ENCODE results near the gene GPSM3. TPM values are rescaled to one million over a fixed set of nuclear protein-coding genes. Genes with fewer than 3 reads are reported as not detected.
A peak's percentile ranks its signal among the peaks of the same experiment; 100 is the strongest.

Gene GPSM3
- total RNA-seq, 1 donor from 2014 or later: 0.41 TPM

- no peak for FAIRE-seq
- DNase-seq (ENCODE audit: low spot score in 2 of 2): no peak
Measured at GRCh38 chr6:32176476-32177182, 15.8 kb downstream of the GPSM3 start.

DNA sequence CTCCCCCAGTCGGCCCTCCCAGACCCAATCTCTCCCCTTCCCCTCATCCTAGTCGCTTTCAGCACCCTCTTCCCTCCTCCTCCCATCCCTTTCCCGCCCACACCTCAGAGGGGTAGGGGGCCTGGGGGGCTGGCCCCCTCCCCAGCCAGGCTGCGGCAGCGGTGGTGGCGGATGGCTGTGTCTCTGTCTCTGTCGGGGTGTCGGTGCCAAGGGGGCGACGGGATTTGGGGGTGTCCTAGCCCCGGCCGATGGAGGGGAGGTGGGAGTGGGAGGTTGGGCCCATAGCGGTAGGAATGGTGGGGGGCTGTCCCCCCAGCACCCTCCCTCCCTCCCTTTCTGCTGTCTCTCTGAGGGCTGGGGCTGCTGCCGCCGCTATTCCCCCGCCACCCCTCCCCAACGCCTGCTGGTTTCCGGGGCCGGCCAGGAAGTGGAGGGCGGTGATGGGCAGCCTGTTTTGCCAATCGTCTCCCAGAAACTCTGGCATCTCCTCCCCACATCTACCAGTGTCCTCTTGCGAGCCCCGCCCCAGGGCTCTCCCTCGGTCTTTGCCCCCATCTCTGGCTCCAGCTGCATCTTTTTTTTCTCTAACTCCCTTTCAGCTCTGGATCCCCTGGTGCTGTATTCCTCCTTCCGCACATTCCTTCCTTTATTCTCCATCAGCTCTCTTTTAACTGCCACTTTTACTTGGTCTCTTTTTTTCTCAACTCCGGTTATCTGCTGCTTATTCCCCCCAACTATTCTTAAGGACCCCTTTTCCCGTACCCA, 16.6 kb downstream of the GPSM3 start, which contains the start of gene AGPAT1:
Gene AGPAT1 (minus strand): TSS at position 374 of the 765 bp plus-strand sequence. CDS start 4,588 bp downstream, outside the sequence.
- no peak for FAIRE-seq
- peak; percentile 89 to 97 for DNase-seq (ENCODE audit: low spot score in 2 of 2)

DNA sequence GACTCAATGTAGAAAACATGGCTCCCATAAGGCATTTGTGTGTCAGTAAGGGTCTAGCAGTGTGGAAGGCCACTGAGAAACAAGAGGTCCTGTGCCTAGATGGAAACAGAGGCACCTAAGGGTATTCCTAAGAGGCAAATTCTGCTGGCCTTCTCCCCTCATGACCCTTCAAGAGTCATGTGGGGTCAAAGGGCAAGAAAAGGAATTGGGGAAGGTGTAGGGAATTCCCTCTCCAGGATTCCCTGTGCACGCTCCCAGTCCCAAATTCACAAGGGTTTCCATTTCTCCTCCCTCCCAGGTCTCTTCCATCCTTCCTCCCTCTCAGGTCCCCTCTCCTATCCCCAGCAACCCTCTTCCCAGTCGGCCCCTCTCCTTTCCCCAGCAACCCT, 17.1 kb downstream of the GPSM3 start:
- no peak for FAIRE-seq
- no peak for DNase-seq (ENCODE audit: low spot score in 2 of 2)

DNA sequence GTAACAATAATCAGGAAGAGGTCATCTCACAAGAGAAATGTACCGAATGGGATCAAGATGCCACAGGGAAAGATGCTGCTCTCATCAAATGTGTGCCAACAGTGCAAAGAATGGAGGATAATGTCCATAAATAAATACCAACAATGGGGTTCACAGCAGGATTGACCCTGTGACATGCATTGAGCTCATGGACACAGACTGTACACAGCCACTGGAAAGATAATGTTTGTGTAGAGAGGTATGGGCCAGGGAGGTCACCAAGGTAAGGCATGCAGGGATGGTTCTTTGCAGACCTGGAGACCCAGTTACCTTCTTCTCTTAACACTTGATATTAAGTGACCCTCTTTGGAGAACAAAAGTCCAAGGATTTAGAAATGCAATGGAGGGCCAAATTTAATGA, 18.0 kb downstream of the GPSM3 start:
- no peak for FAIRE-seq
- no peak for DNase-seq (ENCODE audit: low spot score in 2 of 2)

- FAIRE-seq (no peak), DNase-seq (ENCODE audit: low spot score in 2 of 2) (no peak)
Measured at GRCh38 chr6:32173051-32173727, 19.3 kb downstream of the GPSM3 start.

GRCh38 chr6:32171234-32171633, 21.2 kb downstream of the GPSM3 start:
- no peak for DNase-seq (ENCODE audit: low spot score in 2 of 2)
- no peak for FAIRE-seq

- DNase-seq (ENCODE audit: low spot score in 2 of 2) (no peak), FAIRE-seq (no peak)
Measured at GRCh38 chr6:32170294-32170693, 22.1 kb downstream of the GPSM3 start.

- DNase-seq (ENCODE audit: low spot score in 2 of 2) (no peak), FAIRE-seq (no peak)
Measured at GRCh38 chr6:32168807-32169591, 23.4 kb downstream of the GPSM3 start.

GRCh38 chr6:32168350-32168749, 24.1 kb downstream of the GPSM3 start:
- DNase-seq (ENCODE audit: low spot score in 2 of 2): no peak
- FAIRE-seq: no peak

GRCh38 chr6:32167761-32168262, 24.6 kb downstream of the GPSM3 start:
- DNase-seq (ENCODE audit: low spot score in 2 of 2): no peak
- no peak for FAIRE-seq

DNA sequence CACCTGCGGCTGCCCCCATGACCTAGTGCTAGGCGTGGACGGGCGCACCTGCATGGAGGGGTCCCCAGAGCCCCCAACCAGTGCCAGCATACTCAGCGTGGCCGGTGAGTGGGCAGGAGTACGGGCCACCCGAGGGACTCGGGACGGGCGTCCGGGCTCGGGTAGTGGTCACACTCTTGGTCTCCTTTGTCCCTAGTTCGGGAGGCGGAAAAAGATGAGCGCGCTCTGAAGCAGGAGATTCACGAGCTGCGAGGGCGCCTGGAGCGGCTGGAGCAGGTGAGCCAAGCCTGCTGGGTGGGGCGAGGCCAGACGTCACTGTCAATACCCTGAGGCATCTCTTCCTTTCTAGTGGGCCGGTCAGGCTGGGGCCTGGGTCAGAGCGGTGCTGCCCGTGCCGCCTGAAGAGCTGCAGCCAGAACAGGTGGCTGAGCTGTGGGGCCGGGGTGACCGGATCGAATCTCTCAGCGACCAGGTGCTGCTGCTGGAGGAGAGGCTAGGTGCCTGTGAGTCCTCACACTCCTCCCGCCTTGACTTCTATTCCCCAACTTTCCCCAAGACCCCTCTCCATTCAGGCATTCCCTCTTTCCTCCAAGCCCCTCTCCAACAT, 25.2 kb downstream of the GPSM3 start:
- no peak for FAIRE-seq
- DNase-seq (ENCODE audit: low spot score in 2 of 2): no peak

DNA sequence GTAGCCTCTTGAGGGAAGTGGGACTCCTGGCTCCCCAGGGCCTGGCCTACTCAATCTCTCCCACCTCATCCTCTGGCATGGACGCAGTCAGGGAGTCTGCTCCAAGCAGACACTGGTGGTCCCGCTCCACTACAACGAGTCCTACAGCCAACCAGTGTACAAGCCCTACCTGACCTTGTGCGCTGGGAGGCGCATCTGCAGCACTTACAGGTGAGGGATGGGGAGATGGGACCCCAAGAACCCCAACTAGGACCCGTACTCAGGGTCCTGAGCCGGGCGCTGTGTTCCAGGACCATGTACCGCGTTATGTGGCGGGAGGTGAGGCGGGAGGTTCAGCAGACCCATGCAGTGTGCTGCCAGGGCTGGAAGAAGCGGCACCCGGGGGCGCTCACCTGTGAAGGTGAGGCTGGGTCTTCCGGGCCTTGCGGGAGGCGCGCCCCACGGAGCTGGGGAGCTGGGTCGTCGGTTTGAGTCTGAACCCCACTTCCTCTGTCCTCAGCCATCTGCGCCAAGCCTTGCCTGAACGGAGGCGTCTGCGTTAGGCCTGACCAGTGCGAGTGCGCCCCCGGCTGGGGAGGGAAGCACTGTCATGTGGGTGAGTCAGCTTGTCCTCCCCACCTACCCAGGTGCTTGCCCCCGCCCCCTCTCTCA, 25.9 kb downstream of the GPSM3 start:
- FAIRE-seq: no peak
- no peak for DNase-seq (ENCODE audit: low spot score in 2 of 2)

DNA sequence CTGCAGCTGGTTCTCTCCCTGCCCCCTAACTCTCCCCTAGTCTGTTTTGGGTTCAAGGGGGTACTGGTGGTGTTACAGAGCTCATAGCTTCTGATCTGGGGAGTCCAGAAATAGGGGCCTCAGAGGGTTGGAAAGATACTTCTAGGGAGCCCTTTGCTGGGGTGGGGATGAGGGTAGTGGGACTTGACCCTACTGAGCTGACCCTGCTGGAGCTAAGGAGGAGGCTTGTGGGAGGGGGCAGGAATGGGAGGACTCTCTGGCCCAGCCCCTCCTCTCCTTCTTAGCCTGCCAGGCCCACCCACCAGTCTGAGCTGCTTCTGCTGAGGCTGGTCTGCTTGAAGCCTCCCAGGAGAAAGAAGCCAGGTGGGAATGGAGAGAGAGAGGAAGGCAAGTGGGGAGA, 28.1 kb downstream of the GPSM3 start, which contains the start of gene EGFL8:
Gene EGFL8 (plus strand): TSS at position 301 of the 400 bp plus-strand sequence. CDS start 1,571 bp downstream, outside the sequence.
- FAIRE-seq: no peak
- DNase-seq (ENCODE audit: low spot score in 2 of 2): no peak

DNA sequence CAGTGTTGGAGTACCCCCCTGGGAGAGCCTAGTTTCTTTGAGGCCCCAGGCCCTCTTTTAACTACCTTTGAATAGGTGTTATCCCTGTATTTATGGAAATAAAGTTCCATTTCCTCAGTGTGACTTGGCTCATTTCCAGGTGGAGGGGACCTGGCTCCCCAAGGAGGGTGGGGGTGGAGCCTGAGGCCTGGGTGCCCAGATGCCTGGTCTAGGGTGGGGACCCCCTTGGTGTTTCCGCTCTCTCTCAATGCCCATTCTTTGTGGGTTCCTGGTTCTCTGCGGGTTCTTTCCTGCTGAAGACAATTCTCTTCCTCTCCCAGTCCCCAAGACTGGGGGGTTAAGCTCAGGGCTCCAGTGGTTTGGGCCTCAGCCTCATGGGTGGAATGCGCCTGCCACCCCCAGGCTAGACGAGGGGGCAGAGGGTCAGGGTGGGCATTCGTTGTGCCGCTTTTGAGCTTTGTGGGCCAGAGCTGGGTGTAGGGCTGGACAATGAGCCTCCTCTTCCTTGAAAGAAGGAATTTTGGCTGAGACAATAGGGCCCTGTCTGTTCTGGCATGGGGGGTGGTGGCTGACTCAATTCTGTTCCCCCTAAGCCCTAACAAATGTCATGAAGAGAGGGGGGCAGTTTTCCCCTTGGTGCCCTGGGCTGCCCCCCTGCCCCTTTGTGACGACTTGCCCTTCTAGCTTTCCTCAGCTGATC, 28.7 kb downstream of the GPSM3 start:
- peak in 1 of 2 donors; percentile 42 for DNase-seq (ENCODE audit: low spot score in 2 of 2)
- FAIRE-seq: no peak

GRCh38 chr6:32158052-32158451, 34.4 kb downstream of the GPSM3 start:
- no peak for FAIRE-seq
- DNase-seq (ENCODE audit: low spot score in 2 of 2): no peak

DNA sequence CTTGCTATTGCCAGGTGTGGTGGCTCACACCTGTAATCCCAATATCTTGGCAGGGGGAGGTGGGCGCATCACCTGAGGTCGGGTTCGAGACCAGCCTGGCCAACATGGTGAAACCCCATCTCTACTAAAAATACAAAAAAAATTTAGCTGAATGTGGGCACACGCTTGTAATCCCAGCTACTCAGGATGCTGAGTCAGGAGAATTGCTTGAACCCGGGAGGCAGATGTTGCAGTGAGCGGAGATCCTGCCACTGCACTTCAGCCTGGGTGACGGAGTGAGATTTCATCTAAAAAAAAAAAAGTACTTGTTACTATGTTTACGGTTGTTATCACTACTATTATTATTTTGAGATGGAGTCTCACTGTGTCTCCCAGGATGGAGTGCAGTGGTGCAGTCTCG, 35.6 kb downstream of the GPSM3 start:
- FAIRE-seq (no peak), DNase-seq (ENCODE audit: low spot score in 2 of 2) (no peak)

DNA sequence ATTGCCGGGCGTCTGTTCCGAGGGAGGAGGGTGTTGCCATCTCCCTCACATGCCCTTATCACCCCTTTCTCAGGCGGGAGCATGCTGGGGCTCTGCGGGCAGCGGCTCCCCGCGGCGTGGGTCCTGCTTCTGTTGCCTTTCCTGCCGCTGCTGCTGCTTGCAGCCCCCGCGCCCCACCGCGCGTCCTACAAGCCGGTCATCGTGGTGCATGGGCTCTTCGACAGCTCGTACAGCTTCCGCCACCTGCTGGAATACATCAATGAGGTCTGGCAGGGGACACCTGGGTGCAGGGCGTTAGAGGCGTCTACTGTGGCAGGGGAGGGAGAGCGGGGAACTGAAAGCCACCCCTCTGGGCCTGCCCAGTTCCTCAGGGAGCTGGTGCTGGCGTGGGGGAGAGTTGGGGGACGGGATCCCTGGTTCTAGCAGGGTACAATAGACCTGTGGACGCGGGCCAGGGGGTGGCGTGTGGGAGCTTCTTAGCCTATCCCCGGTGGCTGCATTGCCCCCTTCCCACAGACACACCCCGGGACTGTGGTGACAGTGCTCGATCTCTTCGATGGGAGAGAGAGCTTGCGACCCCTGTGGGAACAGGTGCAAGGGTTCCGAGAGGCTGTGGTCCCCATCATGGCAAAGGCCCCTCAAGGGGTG, 37.8 kb downstream of the GPSM3 start:
- no peak for FAIRE-seq

More for the DNA sequence above, 37.8 kb downstream of the GPSM3 start:
- peak; percentile 57 to 65 for DNase-seq (ENCODE audit: low spot score in 2 of 2)
